Breast epithelium (tissue), 3 donors: ENCODE measurements around the gene BBS9.

Experiments
- CTCF ChIP-seq, 3 donors: fragments of 450-650 bp; IDR thresholded peaks; one replicate each; pipeline ENCODE4 v1.5.1; 2016 to 2017; ENCODE audit warnings: antibody characterized with exemption in 3 of 3, mild to moderate bottlenecking in 3 of 3, moderate library complexity in 3 of 3
- POLR2A ChIP-seq: fragments of 450-650 bp; IDR thresholded peaks from one replicate; pipeline ENCODE4 v1.6.1; 2016; ENCODE audit warnings: antibody characterized with exemption, mild to moderate bottlenecking, moderate library complexity
- POLR2AphosphoS5 ChIP-seq, 3 donors: sonication (generic); formaldehyde crosslinking; IDR thresholded peaks; one replicate each; pipeline ENCODE4 v1.6.1; 2017; ENCODE audit warnings: antibody characterized with exemption in 3 of 3

GRCh38 chr7:33463131-33463530, 333.8 kb downstream of the BBS9 start:
- TF ChIP-seq CTCF (IDR thresholded peaks at IDR 0.05): no peak
- no peak for TF ChIP-seq POLR2A
- no peak for TF ChIP-seq POLR2AphosphoS5 (IDR thresholded peaks at IDR 0.05)
